GM12801 (cell line): Measurements from ENCODE around the gene SLC26A11.

ENCODE experiments used
- TF ChIP-seq, protein P1 (sequence below): IDR thresholded peaks from one replicate; pipeline ENCODE4 v1.5.1; 2011; ENCODE audit warnings: control low read depth; ENCODE audit not compliant: insufficient read length; ENCODE audit errors: extremely low read depth

The SLC26A11 gene

GRCh38 chr17:80295559-80295958 lies 75.3 kb downstream of the SLC26A11 start:
- TF ChIP-seq, protein P1, sequence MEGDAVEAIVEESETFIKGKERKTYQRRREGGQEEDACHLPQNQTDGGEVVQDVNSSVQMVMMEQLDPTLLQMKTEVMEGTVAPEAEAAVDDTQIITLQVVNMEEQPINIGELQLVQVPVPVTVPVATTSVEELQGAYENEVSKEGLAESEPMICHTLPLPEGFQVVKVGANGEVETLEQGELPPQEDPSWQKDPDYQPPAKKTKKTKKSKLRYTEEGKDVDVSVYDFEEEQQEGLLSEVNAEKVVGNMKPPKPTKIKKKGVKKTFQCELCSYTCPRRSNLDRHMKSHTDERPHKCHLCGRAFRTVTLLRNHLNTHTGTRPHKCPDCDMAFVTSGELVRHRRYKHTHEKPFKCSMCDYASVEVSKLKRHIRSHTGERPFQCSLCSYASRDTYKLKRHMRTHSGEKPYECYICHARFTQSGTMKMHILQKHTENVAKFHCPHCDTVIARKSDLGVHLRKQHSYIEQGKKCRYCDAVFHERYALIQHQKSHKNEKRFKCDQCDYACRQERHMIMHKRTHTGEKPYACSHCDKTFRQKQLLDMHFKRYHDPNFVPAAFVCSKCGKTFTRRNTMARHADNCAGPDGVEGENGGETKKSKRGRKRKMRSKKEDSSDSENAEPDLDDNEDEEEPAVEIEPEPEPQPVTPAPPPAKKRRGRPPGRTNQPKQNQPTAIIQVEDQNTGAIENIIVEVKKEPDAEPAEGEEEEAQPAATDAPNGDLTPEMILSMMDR, result no peak

GRCh38 chr17:80296221-80296620 lies 76.0 kb downstream of the SLC26A11 start:
- TF ChIP-seq, protein P1, result no peak

DNA sequence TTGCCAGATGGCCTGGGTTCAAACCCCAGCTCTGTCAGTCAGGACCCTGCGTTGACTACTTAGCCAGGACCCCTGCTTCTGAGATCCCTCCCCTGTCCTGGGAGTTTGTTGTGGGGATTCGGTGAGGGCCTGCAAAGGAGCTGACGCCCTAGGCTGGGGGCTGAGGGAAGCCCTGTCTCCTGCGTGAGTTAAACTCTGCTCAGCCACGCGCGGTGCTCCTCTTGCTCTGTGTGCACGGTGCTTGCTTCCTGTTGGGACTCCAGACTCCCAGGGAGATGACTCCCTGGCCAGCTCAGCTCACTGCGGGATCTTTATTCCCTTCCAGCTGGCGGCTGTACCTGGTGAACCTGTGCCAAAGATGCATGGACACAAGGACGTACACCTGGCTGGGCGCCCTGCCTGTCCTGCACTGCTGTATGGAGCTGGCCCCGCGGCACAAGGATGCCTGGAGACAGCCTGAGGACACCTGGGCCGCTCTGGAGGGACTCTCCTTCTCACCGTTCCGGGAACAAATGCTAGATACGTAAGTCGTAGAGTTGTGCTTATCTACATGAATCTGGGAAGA lies 77.9 kb downstream of the SLC26A11 start:
- TF ChIP-seq, protein P1, result no peak
